Activated CD8-positive, alpha-beta memory T cell treated with anti-CD3 and anti-CD28 coated beads, Interleukin-2, amount 10 ng/mL, durations not matched to agents 7 days and 5 days (primary cell): ENCODE data around the gene PRICKLE1. TPM values are rescaled to one million over a fixed set of nuclear protein-coding genes. Genes with fewer than 3 reads are reported as not detected.

ENCODE experiments used
- ATAC-seq: fragments of 150-1000 bp; cut with Tn5 transposase; one replicate; pipeline ENCODE4 v1.10.0; 2021; ENCODE audit warnings: moderate library complexity
- CTCF ChIA-PET: fragments of 350-600 bp; sonication (Branson Sonifier 250); formaldehyde crosslinking; loops from one replicate; lab custom pipeline; 2021; ENCODE audit warnings: antibody characterized with exemption; lab: Charles Lee
- DNase-seq: peaks from one replicate; pipeline ENCODE4 v3.0.0-alpha.2; 2020
- H3K27ac Mint-ChIP-seq: one replicate; pipeline ENCODE4 v1.8.0; 2021; ENCODE audit warnings: mild to moderate bottlenecking, mixed read lengths
- H3K27me3 Mint-ChIP-seq: one replicate; pipeline ENCODE4 v1.8.0; 2021; ENCODE audit warnings: mixed read lengths
- H3K36me3 Mint-ChIP-seq: one replicate; pipeline ENCODE4 v1.8.0; 2021; ENCODE audit warnings: mild to moderate bottlenecking, mixed read lengths
- H3K4me1 Mint-ChIP-seq: one replicate; pipeline ENCODE4 v1.8.0; 2021; ENCODE audit warnings: mixed read lengths
- H3K4me3 Mint-ChIP-seq: one replicate; pipeline ENCODE4 v1.8.0; 2021; ENCODE audit warnings: mild to moderate bottlenecking, moderate library complexity, mixed read lengths
- H3K9me3 Mint-ChIP-seq: one replicate; pipeline ENCODE4 v1.8.0; 2022; ENCODE audit warnings: low read depth, mixed read lengths
- total RNA-seq, 2 experiments: library from RNA; stranded (reverse); gene quantifications; one replicate each; pipeline ENCODE4 v1.2.3, GENCODE V29; 2021

PRICKLE1 gene
- total RNA-seq, 2 experiments from 2014 or later, result 0.61 to 1.1 TPM

DNA sequence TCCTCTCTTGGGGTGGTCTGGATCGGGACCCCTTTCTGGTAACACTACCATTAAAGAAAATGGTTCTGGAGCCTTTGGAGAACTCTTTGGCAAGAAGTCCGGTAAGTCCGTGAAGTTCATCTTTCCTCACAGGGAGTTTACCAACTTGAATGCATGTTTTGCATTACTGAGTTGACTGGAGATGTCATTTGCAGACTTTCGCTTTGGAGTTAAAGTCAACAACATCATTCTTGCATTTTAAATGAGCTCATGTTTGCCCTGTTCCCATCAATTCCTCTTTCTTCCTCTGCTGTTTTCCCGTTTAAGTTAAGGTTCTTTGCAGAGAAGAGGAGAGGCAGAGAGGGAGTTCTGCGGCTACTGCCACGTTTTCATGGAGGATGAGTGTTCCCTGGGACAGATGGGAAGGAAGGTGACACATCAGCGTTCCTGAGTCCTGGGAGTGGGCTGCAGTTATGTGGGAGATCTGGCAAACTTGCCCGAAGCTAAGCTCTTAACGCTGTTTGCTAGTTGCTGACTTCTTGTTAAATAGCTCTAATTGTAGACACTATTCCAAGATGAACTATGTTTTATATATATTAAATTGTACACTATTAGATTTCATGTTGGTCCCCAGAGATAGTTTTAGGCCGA lies 18.8 kb upstream of the PRICKLE1 start:
- no peak for ATAC-seq
- CTCF ChIA-PET, result no interaction called here
- Mint-ChIP-seq H3K9me3 (peaks cover 3% of the 10 kb centered on the region), H3K27ac (no peak overlapping the region), H3K4me1 (no peaks in the 10 kb centered on the region), H3K4me3 (no peak overlapping the region), H3K27me3 (no peaks in the 10 kb centered on the region), H3K36me3 (peaks cover 1% of the 10 kb centered on the region)
- DNase-seq, result no peak

DNA sequence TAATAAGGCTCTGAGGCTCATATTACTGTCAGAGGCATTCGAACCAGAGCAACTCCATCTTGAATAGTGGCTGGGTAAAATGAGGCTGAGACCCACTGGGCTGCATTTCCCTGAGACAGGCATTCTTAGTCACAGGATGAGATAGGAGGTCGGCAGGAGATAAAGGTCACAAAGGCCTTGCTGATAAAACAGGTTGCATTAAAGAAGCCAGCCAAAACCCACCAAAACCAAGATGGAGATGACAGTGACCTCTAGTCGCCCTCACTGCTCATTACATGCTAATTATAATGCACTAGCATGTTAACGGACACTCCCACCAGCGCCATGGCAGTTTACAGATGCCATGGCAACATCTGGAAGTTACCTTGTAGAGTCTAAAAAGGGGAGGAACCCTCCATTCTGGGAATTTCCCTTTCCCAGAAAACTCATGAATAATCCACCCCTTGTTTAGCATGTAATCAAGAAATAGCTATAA lies 18.1 kb upstream of the PRICKLE1 start:
- no peaks in the 10 kb centered on the region for H3K4me1 Mint-ChIP-seq
- peaks cover 1% of the 10 kb centered on the region for H3K36me3 Mint-ChIP-seq
- DNase-seq (no peak), ATAC-seq (no peak)
- no peak overlapping the region for H3K4me3 Mint-ChIP-seq
- H3K27me3 Mint-ChIP-seq, result peaks cover 7% of the 10 kb centered on the region
- CTCF ChIA-PET, result no interaction called here
- H3K9me3 Mint-ChIP-seq, result peaks cover 3% of the 10 kb centered on the region
- H3K27ac Mint-ChIP-seq, result no peak overlapping the region

DNA sequence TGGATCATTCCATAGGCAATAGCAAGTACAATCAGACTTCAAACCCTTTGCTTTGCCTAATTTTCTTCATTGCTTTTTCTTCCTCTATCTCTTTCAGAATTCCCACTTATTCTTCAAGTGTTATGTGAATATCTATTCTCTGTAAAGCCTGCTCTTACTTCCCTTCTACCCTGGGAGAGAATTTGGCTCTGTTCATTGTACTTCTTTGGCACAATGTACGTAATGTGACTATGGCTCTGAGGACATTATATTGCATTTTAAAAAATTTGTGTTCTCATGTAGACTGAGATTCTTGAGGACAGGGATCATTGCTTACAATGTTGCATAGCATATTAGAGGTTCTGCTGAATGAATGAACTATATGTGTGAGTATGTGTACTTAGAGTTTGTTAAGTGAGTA lies 16.9 kb upstream of the PRICKLE1 start:
- ATAC-seq (no peak), DNase-seq (no peak)
- H3K4me1 Mint-ChIP-seq, result no peaks in the 10 kb centered on the region
- peaks cover under 1% of the 10 kb centered on the region for H3K36me3 Mint-ChIP-seq
- CTCF ChIA-PET, result no interaction called here
- H3K9me3 Mint-ChIP-seq, result peaks cover 2% of the 10 kb centered on the region
- H3K27ac Mint-ChIP-seq, result no peak overlapping the region
- H3K4me3 Mint-ChIP-seq, result no peak overlapping the region
- peaks cover 7% of the 10 kb centered on the region for H3K27me3 Mint-ChIP-seq

DNA sequence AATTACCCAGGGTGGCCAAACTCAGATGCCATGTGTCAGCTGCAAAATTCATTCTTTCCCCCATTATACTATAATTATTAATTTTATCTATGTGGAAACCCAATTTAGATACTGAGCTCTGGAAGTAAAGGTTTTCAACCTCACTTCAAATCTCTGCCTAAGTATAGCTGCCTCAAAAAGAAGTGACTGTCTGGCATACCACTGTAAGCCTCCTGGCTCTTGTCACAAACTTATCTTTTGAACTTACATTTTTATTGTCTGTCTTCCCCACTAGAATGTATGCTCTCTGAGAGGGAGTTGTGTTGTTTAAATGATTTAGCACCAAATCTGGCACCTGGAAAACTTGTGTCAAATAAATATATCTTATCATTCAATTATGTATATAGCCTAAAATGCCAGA lies 16.1 kb upstream of the PRICKLE1 start:
- no peaks in the 10 kb centered on the region for H3K9me3 Mint-ChIP-seq
- peaks cover 10% of the 10 kb centered on the region for H3K27me3 Mint-ChIP-seq
- H3K4me1 Mint-ChIP-seq, result no peaks in the 10 kb centered on the region
- H3K27ac Mint-ChIP-seq, result no peak overlapping the region
- H3K4me3 Mint-ChIP-seq, result no peak overlapping the region
- CTCF ChIA-PET, result no interaction called here
- DNase-seq, result no peak
- no peak for ATAC-seq
- no peaks in the 10 kb centered on the region for H3K36me3 Mint-ChIP-seq

DNA sequence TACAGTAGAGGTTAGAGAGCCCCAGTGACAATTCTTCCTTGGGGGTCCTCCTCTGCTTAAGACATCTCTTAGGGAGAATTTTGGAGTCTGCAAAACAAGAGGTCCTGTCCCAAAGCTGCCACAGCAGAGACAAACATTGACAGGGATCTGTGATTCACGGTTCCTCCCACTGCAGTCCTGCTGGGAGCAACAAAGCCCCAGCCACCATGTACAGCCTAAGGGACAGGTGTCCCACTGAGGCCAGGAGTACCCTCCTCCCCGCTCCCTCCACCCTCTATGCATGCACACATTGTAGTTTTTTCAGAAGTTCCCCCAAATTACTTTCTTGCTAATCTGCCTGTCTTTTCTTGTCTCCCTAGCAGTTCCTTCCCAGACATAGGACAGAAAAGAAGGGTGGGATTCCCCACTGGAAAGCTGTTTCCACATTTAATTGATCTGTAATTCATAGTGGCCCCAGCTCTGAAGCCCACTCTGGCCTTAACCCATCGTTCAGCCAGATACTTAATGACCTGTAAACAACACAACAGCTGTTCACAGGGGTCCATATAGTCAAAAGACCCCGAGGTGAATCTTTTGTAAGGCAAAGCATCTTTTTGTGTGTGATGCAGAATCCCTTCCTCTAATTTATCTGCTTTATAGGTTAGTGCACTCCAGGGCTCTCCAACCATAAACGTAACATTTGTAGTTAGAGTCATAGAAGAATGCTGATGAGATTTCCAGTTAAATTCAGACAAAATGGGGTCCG lies 13.9 kb upstream of the PRICKLE1 start:
- no peaks in the 10 kb centered on the region for H3K36me3 Mint-ChIP-seq
- CTCF ChIA-PET, result no interaction called here
- DNase-seq (no peak), ATAC-seq (no peak)
- H3K27ac Mint-ChIP-seq, result no peak overlapping the region
- H3K4me1 Mint-ChIP-seq, result no peaks in the 10 kb centered on the region
- peaks cover 15% of the 10 kb centered on the region for H3K27me3 Mint-ChIP-seq
- no peak overlapping the region for H3K4me3 Mint-ChIP-seq
- no peaks in the 10 kb centered on the region for H3K9me3 Mint-ChIP-seq

DNA sequence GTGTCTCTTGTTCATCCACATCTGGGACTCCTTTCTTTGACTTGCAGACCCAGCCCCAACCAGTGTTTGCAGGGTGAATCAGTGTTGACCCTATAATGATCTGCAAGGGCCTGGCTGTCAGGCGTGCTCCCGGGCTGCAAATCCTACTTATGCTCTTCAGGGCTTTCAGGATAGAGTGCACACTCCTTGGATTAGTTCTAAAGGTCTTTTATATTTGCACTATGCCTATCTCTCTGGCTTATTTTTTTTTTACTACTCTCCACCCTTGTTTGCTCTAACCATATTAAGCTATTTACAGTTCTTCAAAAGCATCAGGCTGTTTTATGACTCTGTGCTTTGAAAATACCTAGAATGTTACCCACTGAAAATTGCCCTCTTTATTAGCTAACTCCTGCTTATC lies 4.3 kb upstream of the PRICKLE1 start:
- H3K27ac Mint-ChIP-seq, result no peak overlapping the region
- CTCF ChIA-PET, result no interaction called here
- peaks cover 12% of the 10 kb centered on the region for H3K4me1 Mint-ChIP-seq
- no peaks in the 10 kb centered on the region for H3K9me3 Mint-ChIP-seq
- H3K36me3 Mint-ChIP-seq, result no peaks in the 10 kb centered on the region
- no peak overlapping the region for H3K4me3 Mint-ChIP-seq
- peaks cover 46% of the 10 kb centered on the region for H3K27me3 Mint-ChIP-seq
- ATAC-seq, result no peak
- no peak for DNase-seq

DNA sequence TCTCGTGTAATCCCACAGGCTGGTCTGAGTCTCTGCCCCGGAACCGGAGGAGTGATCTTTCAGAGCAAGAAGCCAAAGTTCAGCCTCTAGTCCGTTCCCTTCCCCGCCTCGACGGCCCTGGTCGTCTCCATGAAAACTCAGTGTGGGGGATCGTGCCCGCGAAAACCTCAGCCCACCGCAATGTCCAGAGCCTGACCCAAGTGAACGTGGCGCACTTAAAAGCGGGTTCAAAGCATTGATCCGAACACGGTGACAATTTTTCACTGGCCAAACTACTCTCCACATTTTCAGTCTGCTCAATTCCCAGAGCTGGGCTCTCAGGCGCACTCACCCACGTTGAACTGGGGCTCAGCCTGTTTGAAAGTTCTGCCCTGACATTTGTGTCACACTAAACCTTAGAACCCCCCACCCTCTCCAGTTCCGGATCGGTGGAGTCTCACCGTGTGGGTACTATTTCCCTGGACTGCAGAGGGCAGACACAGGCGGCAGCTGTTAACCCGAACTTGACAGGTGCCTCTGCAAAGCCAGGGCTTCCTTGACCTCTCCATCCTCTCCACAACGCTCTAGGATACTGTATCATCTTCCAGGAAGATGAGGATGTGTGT lies 886 bp upstream of the PRICKLE1 start:
- ATAC-seq, result no peak
- CTCF ChIA-PET, result interaction anchor here (0.6 kb wide), 1 partner anchor 509 kb away, joined by 3 read pairs; no protein-coding TSS in a partner anchor

DNA sequence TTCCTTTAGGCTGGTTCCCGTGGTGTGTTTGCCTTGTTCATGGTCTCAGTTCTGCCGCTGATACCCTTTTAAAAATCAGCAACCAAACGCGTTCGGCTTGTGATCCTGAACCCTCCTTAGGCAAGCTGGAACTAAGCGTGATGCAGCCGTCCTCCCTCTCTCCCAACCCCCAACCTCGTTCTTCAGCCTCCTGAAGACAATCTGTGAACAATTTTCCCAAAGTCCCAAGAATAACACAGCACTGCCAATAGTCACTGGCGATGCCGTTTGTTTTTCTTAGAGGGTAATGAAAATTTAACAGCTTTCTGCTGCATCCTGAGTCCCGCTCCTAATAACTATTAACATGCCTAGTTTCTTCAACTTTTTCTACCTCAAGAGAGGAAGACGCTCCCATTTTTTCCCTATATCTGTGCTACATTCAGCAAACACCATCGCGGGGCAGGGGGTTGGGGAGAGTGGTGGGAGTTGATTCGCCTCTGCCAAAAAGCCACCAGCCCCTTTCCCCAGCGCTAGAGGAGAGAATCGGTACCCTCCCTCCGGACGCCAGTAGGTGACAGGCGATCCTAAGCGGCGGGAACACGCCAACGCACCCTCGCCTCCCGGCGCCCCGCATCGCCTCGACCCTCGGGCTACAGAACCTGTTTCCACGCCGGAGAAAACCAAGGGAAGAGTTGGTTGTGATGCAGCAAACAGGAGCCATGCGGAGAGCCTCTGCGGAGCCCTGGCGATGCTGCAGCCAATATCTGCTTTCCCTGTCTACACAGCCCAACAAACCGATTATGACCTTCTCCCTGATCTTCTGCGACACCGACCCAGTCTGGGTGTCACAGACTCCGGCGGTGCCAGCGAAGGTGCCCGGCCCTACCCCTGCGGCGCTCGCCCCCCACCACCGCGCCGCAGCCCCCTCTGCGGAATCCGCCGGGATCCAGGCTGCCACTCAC lies 752 bp downstream of the PRICKLE1 start:
- Mint-ChIP-seq H3K4me1 (peaks cover 16% of the 10 kb centered on the region), H3K27ac (no peak overlapping the region), H3K4me3 (peak overlapping the region; percentile 32), H3K27me3 (peaks cover 68% of the 10 kb centered on the region), H3K9me3 (no peaks in the 10 kb centered on the region), H3K36me3 (no peaks in the 10 kb centered on the region)
- peak; percentile 32 for ATAC-seq
- DNase-seq, result no peak
- CTCF ChIA-PET, result no interaction called here

More for the DNA sequence above, 886 bp upstream of the PRICKLE1 start:
- Mint-ChIP-seq H3K27ac (peak overlapping the region; percentile 54), H3K36me3 (no peaks in the 10 kb centered on the region), H3K27me3 (peaks cover 61% of the 10 kb centered on the region), H3K9me3 (no peaks in the 10 kb centered on the region), H3K4me1 (peaks cover 16% of the 10 kb centered on the region), H3K4me3 (peak overlapping the region; percentile 52)
- DNase-seq, result no peak

DNA sequence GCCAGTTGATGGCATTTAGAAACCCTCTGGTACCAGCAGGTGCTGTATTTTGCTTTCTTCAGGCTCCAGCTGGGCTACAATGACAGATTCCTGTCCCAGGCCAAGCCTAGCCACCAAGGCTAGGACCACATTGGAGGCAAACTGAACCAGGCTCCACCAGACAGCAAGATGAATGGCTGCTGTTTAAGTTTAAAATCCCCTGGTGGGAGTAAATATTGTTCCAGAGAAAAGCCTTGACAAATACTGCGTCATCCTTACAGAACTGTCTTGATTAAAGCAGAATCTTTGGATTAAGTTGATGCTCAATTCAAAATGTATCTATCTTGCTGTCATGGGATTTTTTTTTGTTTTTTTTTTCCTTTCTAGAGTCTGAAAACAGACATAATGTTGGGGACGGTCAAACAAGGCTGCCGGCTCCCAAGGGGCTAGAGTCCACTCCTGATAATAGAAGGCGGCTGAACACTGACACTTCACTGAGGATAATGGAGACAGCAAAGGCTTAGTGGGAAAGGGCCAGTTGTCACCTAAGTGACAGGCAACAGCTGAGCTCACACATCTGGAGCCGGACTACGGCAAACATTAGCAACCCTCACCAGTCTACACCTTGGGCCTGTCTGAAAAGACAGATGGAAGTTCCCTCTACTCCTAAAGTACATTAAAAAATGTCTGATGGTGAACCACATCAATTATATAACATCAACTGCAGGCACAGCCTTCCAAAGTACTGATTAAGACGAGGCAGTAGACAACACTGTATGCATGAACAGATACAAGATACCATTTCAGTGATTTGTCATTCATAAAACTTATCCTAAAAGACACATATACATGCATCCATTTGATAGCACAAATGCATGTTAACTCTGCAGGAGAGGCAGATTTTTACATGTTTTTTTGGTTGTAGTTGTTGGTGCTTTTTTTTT lies 1.7 kb downstream of the PRICKLE1 start:
- no peaks in the 10 kb centered on the region for H3K9me3 Mint-ChIP-seq
- no peak for DNase-seq
- H3K27ac Mint-ChIP-seq, result no peak overlapping the region
- no peaks in the 10 kb centered on the region for H3K36me3 Mint-ChIP-seq
- ATAC-seq, result no peak
- peaks cover 16% of the 10 kb centered on the region for H3K4me1 Mint-ChIP-seq
- H3K27me3 Mint-ChIP-seq, result peaks cover 76% of the 10 kb centered on the region
- no peak overlapping the region for H3K4me3 Mint-ChIP-seq
- CTCF ChIA-PET, result interaction anchor here (1.4 kb wide), 1 partner anchor 9 kb away, joined by 3 read pairs; no protein-coding TSS in a partner anchor

DNA sequence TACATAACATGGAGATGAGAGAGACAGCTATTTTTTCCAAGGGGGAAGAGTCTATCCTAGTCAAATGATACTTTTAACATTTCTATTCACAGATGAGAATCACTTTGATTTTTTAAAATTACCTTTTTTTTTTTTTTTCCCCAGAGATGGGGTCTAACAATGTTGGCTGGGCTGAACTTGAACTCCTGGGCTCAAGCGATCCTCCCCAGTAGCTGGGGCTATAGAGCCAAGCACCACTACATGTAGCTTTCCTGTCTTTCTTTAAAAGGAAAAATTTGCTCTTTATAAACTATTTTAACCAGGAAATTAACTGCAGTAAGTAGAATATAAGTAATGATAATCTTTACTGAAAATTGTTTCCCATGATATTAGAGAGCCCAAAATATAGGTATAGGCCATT lies 3.3 kb downstream of the PRICKLE1 start:
- ATAC-seq, result no peak
- Mint-ChIP-seq H3K4me1 (peaks cover 16% of the 10 kb centered on the region), H3K27ac (no peak overlapping the region), H3K36me3 (no peaks in the 10 kb centered on the region), H3K27me3 (peaks cover 76% of the 10 kb centered on the region), H3K4me3 (no peak overlapping the region), H3K9me3 (no peaks in the 10 kb centered on the region)
- CTCF ChIA-PET, result no interaction called here
- DNase-seq, result no peak

DNA sequence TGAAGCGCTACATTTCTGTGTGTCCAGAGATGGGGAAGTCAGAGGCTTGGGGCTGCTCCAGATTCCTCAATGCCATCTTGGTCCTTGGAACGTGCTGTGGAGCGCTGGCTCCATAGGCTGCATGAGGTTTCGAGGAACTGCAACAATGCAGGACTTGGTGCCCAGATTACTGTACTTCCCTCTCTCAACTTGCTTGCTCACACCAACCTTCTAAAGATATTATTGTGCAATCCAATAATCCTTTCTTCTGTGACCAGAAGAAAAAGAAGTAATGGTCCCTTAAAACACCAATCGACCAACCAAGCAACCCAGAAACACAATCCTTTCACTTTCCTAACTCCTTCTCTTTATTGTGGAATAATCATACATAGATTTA lies 3.7 kb downstream of the PRICKLE1 start:
- H3K27ac Mint-ChIP-seq, result no peak overlapping the region
- H3K4me3 Mint-ChIP-seq, result no peak overlapping the region
- peaks cover 72% of the 10 kb centered on the region for H3K27me3 Mint-ChIP-seq
- H3K9me3 Mint-ChIP-seq, result no peaks in the 10 kb centered on the region
- peaks cover 16% of the 10 kb centered on the region for H3K4me1 Mint-ChIP-seq
- DNase-seq (no peak), ATAC-seq (no peak)
- CTCF ChIA-PET, result no interaction called here
- no peaks in the 10 kb centered on the region for H3K36me3 Mint-ChIP-seq

DNA sequence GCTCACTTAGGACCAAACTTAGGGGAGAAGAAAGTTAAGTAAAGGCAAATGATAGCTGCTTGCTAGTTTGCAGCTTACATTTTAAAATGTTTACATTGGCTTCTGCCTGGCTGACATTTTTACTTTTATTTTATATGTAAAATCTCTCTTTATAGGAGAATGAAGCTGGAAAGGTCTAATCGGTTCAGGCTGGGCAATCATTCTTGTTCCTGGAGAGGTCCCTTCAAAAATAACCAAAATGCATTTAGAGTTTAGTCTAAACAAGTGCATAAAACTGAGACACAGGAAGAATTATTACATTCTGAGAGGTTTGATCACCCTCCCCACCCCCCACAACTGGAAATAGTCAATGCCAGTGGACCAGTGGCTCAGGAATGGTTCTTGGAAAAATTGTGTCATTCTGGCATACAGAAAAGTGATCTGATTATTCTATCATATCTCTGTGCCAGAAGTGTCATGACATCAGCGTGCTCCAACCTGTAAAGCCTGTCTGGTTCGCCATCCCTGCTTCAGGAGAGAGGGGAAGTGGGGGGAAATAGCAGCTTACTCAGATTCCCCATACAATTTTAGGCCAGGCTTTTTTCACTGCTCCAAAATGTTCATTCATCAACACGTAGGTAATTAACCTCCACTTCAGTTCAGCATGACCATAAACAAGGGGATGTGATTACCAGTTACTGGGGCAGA lies 4.2 kb downstream of the PRICKLE1 start:
- no peaks in the 10 kb centered on the region for H3K9me3 Mint-ChIP-seq
- CTCF ChIA-PET, result no interaction called here
- peaks cover 70% of the 10 kb centered on the region for H3K27me3 Mint-ChIP-seq
- no peak overlapping the region for H3K27ac Mint-ChIP-seq
- H3K4me3 Mint-ChIP-seq, result no peak overlapping the region
- ATAC-seq (no peak), DNase-seq (no peak)
- peaks cover 10% of the 10 kb centered on the region for H3K4me1 Mint-ChIP-seq
- no peaks in the 10 kb centered on the region for H3K36me3 Mint-ChIP-seq
